ENCODE measurements around the gene PLEKHA7.

Gene PLEKHA7

DNA sequence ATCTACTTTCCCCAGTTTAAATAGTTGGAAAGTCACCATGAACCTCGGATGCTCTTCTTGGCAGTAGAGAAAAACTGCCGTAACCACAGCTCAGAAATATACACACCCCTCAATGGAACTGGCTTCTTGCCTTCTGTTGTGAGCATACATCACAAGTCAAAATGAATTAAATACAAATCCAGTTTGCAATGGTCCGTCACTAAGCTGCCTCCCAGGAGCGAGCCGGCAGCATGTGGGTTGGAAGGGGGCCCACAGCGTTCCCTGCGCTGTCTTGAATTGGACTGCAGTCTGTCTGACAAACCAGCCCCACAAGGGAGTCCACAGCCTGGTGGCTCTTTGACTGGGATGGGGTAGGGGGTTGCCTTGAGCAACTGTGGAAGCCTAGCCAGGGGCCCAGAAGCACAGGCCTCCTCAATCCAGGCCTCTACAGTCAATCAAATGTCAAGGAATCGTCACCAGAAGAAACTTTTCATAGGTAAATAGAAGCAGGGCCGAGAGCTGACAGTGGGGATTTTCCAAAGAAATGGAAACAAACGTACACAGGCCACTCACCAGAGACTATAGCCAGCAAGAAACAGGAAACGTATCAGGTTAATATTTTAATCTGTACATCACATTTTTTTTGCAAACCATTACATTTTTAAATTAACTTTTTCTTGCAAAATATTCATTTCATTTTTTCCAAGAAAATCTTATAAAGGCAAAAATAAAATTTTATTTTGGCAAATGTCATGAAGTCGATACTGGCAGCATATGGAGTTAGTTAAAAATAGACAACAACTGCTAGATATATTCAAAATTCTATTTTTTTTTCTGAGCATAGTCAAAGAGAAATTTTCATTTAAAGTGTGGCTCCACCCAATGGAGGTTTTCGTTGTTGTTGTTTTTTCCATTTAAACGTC, 237.3 kb downstream of the PLEKHA7 start:
- TF ChIP-seq, protein P1, sequence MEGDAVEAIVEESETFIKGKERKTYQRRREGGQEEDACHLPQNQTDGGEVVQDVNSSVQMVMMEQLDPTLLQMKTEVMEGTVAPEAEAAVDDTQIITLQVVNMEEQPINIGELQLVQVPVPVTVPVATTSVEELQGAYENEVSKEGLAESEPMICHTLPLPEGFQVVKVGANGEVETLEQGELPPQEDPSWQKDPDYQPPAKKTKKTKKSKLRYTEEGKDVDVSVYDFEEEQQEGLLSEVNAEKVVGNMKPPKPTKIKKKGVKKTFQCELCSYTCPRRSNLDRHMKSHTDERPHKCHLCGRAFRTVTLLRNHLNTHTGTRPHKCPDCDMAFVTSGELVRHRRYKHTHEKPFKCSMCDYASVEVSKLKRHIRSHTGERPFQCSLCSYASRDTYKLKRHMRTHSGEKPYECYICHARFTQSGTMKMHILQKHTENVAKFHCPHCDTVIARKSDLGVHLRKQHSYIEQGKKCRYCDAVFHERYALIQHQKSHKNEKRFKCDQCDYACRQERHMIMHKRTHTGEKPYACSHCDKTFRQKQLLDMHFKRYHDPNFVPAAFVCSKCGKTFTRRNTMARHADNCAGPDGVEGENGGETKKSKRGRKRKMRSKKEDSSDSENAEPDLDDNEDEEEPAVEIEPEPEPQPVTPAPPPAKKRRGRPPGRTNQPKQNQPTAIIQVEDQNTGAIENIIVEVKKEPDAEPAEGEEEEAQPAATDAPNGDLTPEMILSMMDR (IDR thresholded peaks at IDR 0.05; ENCODE audit: insufficient read depth, low read length, missing control alignments), result no peak
- no peak overlapping the region for H3K4me3 ChIP-seq (ENCODE audit: low read depth, low read length)
- no peak for DNase-seq (ENCODE audit: low read depth, low spot score)
- ChIA-PET CTCF (interaction anchor here (0.6 to 5.8 kb wide), 2 partner anchors 9 to 288 kb away, joined by 3 to 114 read pairs; no protein-coding TSS in a partner anchor), POLR2A (no interaction called here)

DNA sequence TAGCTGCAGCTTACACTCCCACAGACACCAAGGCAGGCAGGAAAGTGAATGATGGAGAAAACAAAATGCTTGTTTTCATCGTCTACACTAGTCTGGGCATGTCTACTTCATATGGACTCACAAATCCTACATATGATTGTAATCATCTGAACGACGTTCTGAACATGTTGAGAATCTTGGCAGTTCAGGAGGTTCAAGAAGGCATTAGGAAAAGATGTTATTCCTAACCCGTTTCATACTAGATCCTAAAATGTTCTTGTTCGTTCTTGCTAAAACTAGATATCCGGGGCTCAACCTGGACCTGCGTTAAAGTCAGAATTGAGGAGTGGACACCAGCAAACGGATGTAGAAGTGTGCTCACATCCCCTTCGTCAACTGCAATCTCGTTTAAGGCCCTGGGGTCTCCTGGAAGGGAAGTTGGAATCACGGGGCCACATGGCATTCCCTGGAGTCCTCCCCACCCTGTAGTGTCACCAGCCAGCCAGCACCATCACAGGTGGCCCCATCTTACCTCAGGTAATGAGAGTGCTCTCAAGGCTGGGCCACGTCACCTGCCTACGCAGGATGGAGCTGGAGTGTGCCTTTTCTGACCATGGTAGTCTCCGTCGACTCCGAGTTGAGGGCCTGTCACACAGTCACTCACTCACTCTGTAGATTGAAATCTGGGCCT, 238.5 kb downstream of the PLEKHA7 start:
- DNase-seq (ENCODE audit: low read depth, low spot score), result no peak
- ChIA-PET POLR2A (no interaction called here), CTCF (interaction anchor here (5.8 kb wide), 1 partner anchor 10 kb away, joined by 114 read pairs; no protein-coding TSS in a partner anchor)
- H3K4me3 ChIP-seq (ENCODE audit: low read depth, low read length), result no peak overlapping the region
- TF ChIP-seq, protein P1 (IDR thresholded peaks at IDR 0.05; ENCODE audit: insufficient read depth, low read length, missing control alignments), result no peak

DNA sequence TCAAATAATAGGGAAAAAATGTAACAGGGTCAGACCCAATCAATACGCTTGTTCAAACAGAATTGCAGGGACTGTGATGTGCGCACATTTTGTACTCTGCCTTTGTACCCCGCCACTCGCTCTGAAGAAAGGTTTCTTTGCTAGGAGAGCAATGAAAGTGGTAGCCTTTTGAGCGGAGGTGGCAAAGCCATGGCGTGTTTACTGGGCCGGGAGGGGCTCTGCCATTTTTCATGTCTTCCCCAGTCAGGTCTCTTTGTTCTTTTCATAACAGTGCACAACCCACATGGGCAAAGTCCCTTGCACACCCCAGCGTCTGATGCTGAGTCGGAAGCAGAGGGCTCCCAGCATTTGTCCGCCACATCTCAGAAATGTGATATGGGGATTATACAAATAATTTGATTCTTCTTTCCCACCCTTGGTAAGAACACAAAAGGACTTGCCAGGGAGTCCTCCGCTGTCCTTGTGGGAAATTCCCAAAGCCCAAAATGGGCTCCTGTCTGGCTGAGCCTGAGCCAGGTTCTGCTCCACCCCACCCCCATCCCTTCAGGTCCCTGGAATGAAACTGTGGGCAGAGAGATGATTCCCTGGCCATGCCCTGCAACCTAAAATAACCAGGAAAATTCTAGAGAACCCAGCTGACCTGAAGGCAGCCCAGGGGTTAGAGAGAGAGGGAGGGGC, 239.1 kb downstream of the PLEKHA7 start:
- TF ChIP-seq, protein P1 (IDR thresholded peaks at IDR 0.05; ENCODE audit: insufficient read depth, low read length, missing control alignments), result no peak
- POLR2A ChIA-PET, result interaction anchor here (0.9 kb wide), 1 partner anchor 12 kb away, joined by 3 read pairs; no protein-coding TSS in a partner anchor
- CTCF ChIA-PET, result interaction anchor here (5.8 kb wide), 1 partner anchor 11 kb away, joined by 114 read pairs; no protein-coding TSS in a partner anchor
- H3K4me3 ChIP-seq (ENCODE audit: low read depth, low read length), result no peak overlapping the region
- no peak for DNase-seq (ENCODE audit: low read depth, low spot score)

DNA sequence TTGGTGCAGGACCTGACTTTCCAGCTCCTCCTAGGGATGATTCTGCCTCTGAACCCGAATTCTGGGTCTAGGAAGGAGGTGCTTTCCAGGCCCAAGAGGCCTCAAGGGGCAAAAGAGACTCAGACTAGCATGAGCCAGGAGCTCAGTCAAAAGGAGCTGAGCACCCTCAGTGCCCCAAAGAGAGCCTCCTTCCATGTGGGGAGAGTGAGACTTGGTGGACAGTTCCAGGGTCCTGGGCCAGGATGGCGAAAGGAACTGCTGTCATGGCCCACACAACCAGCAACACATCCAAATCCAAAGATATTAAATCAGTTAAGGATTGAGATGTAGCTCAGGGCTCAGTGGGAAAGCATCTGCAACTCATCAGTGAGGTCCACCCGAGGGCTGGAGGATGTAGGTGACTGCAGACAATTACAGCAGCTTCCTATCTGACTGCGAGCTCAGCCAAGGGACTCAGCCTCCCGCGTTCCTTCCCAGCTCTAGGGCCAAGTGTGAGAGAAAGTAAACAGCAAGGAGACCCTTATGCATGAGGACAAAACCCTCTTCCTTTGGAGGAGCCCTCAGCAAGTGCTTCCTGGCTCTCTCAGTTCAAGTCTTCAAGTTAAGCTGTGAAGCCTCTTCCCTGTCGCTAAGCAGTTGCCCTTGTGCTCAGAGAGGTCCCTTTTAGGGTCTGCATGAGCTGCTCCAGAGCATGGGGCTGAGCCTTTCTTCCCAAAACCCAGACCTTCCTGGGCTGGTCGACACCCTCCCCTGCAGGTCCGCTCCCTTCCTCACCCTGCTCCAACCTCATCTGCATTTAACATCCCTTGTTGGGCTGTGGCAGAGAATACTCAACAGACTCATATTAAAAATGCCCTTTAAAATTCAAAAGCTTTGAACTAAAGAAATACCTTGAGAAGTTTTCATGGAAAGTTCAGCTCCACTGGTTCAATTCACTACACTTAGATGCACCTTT, 240.0 kb downstream of the PLEKHA7 start:
- ChIA-PET POLR2A (interaction anchor here (0.9 kb wide), 1 partner anchor 12 kb away, joined by 3 read pairs; no protein-coding TSS in a partner anchor), CTCF (interaction anchor here (5.8 kb wide), 1 partner anchor 12 kb away, joined by 114 read pairs; no protein-coding TSS in a partner anchor)
- no peak overlapping the region for H3K4me3 ChIP-seq (ENCODE audit: low read depth, low read length)
- TF ChIP-seq, protein P1 (IDR thresholded peaks at IDR 0.05; ENCODE audit: insufficient read depth, low read length, missing control alignments), result no peak
- DNase-seq (ENCODE audit: low read depth, low spot score), result no peak

DNA sequence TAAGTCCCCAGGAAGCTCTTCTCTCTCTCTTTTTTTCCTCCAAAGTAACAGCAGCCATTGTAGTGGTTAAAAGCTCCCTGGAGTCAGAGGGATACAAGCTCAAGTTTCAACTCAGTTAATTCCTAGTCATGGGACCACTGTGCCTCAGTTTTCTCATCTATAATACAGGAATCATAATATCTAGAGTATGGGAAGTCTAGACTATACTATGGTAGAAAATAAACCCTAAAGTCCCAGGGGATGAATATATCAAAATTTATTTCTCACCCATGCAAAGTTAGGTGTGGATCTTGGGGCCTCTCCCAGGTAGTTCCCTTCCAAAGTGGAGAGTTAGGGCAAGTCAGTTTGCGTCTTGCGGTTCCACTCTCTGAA, 242.1 kb downstream of the PLEKHA7 start:
- H3K4me3 ChIP-seq (ENCODE audit: low read depth, low read length), result no peak overlapping the region
- DNase-seq (ENCODE audit: low read depth, low spot score), result no peak
- POLR2A ChIA-PET, result no interaction called here
- CTCF ChIA-PET, result interaction anchor here (5.8 kb wide), 1 partner anchor 14 kb away, joined by 114 read pairs; no protein-coding TSS in a partner anchor
- TF ChIP-seq, protein P1 (IDR thresholded peaks at IDR 0.05; ENCODE audit: insufficient read depth, low read length, missing control alignments), result no peak
